Measurements from ENCODE around the gene ANTXR2.

The ANTXR2 gene

DNA sequence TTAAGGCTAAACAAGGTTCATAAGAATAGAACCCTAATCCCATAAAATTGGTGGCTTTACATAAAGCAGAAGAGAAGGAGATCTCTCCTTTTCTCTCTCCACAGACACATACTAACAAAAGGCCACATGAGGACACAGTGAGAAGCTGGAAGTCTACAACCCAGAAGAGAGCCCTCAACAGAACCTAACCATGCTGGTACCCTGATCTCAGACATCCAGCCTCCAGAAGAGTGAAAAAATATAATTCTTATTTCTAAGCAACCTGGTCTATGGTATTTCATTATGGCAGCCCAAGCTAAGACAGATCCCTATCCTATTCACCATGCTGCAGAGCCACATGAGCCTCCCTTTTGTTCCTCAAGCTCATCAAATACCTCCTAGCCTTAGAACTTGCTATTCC, 195.5 kb downstream of the ANTXR2 start:
- no peak for TF ChIP-seq CTCF (conservative IDR thresholded peaks at IDR 0.05; ENCODE audit: low read depth, low read length)
- no peak overlapping the region for H3K27ac ChIP-seq
- no peaks in the 10 kb centered on the region for H3K27me3 ChIP-seq (ENCODE audit: insufficient read depth, low read depth)
- H3K36me3 ChIP-seq (ENCODE audit: insufficient read depth): no peaks in the 10 kb centered on the region
- no peak overlapping the region for H2AFZ ChIP-seq (ENCODE audit: low read depth)
- no peak overlapping the region for H3K4me3 ChIP-seq (IDR thresholded peaks at IDR 0.05; ENCODE audit: insufficient read depth, low read depth, low read length)
- H4K20me1 ChIP-seq (ENCODE audit: insufficient read depth): no peaks in the 10 kb centered on the region
- H3K9ac ChIP-seq: no peak overlapping the region
- no peak overlapping the region for H3K4me2 ChIP-seq
- no peaks in the 10 kb centered on the region for H3K79me2 ChIP-seq (ENCODE audit: insufficient read depth, low read depth)
- H3K4me1 ChIP-seq (ENCODE audit: low read depth, poor library complexity, severe bottlenecking): no peaks in the 10 kb centered on the region

GRCh38 chr4:79875344-79875899, 197.6 kb downstream of the ANTXR2 start:
- Histone ChIP-seq H3K79me2 (ENCODE audit: insufficient read depth, low read depth) (no peaks in the 10 kb centered on the region), H2AFZ (ENCODE audit: low read depth) (no peak overlapping the region), H3K9ac (no peak overlapping the region), H3K4me1 (ENCODE audit: low read depth, poor library complexity, severe bottlenecking) (no peaks in the 10 kb centered on the region), H3K27ac (no peak overlapping the region), H3K4me3 (IDR thresholded peaks at IDR 0.05; ENCODE audit: insufficient read depth, low read depth, low read length) (no peak overlapping the region), H3K4me2 (no peak overlapping the region), H3K27me3 (ENCODE audit: insufficient read depth, low read depth) (no peaks in the 10 kb centered on the region), H3K36me3 (ENCODE audit: insufficient read depth) (no peaks in the 10 kb centered on the region), H4K20me1 (ENCODE audit: insufficient read depth) (no peaks in the 10 kb centered on the region)
- no peak for TF ChIP-seq CTCF (conservative IDR thresholded peaks at IDR 0.05; ENCODE audit: low read depth, low read length)

DNA sequence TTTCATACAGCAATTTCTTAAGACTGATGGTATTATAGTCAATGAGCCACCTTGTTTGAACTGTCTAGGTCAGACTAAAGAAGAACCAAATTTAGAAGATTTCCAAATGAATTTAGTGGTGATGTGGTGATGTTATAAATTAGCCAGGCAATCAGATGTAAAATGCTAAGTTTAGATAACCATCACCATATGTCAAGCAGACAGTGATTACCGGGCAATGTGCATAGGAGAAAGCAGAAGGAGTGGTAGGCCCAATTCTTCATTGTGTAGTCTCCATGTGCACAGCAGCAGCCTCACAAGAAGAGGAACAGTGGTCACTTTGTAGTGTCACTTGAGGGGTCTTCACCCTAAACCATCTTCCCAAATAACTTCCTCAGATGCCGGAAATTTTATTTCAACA, 198.8 kb downstream of the ANTXR2 start:
- H3K36me3 ChIP-seq (ENCODE audit: insufficient read depth): no peaks in the 10 kb centered on the region
- H3K9ac ChIP-seq: no peak overlapping the region
- H2AFZ ChIP-seq (ENCODE audit: low read depth): no peak overlapping the region
- no peak for TF ChIP-seq CTCF (conservative IDR thresholded peaks at IDR 0.05; ENCODE audit: low read depth, low read length)
- H3K4me3 ChIP-seq (IDR thresholded peaks at IDR 0.05; ENCODE audit: insufficient read depth, low read depth, low read length): no peak overlapping the region
- no peaks in the 10 kb centered on the region for H3K4me1 ChIP-seq (ENCODE audit: low read depth, poor library complexity, severe bottlenecking)
- H3K4me2 ChIP-seq: no peak overlapping the region
- H4K20me1 ChIP-seq (ENCODE audit: insufficient read depth): no peaks in the 10 kb centered on the region
- no peaks in the 10 kb centered on the region for H3K27me3 ChIP-seq (ENCODE audit: insufficient read depth, low read depth)
- no peaks in the 10 kb centered on the region for H3K79me2 ChIP-seq (ENCODE audit: insufficient read depth, low read depth)
- H3K27ac ChIP-seq: no peak overlapping the region

- Histone ChIP-seq H3K4me1 (ENCODE audit: low read depth, poor library complexity, severe bottlenecking) (no peaks in the 10 kb centered on the region), H4K20me1 (ENCODE audit: insufficient read depth) (no peaks in the 10 kb centered on the region), H3K9ac (no peak overlapping the region), H3K36me3 (ENCODE audit: insufficient read depth) (no peaks in the 10 kb centered on the region), H3K79me2 (ENCODE audit: insufficient read depth, low read depth) (no peaks in the 10 kb centered on the region), H3K27ac (no peak overlapping the region), H3K4me3 (IDR thresholded peaks at IDR 0.05; ENCODE audit: insufficient read depth, low read depth, low read length) (no peak overlapping the region), H3K4me2 (no peak overlapping the region), H2AFZ (ENCODE audit: low read depth) (no peak overlapping the region), H3K27me3 (ENCODE audit: insufficient read depth, low read depth) (no peaks in the 10 kb centered on the region)
- TF ChIP-seq CTCF (conservative IDR thresholded peaks at IDR 0.05; ENCODE audit: low read depth, low read length): no peak
These were observed 200.3 kb downstream of the ANTXR2 start for GRCh38 chr4:79872738-79873137.

All from KMS-11 (cell line).